EH (cell line): ENCODE measurements around the gene EVPL.

Source experiments
- DNase-seq: peaks from one replicate; pipeline ENCODE4 v3.0.0-alpha.2; 2015; ENCODE audit warnings: low read depth

The EVPL gene

DNA sequence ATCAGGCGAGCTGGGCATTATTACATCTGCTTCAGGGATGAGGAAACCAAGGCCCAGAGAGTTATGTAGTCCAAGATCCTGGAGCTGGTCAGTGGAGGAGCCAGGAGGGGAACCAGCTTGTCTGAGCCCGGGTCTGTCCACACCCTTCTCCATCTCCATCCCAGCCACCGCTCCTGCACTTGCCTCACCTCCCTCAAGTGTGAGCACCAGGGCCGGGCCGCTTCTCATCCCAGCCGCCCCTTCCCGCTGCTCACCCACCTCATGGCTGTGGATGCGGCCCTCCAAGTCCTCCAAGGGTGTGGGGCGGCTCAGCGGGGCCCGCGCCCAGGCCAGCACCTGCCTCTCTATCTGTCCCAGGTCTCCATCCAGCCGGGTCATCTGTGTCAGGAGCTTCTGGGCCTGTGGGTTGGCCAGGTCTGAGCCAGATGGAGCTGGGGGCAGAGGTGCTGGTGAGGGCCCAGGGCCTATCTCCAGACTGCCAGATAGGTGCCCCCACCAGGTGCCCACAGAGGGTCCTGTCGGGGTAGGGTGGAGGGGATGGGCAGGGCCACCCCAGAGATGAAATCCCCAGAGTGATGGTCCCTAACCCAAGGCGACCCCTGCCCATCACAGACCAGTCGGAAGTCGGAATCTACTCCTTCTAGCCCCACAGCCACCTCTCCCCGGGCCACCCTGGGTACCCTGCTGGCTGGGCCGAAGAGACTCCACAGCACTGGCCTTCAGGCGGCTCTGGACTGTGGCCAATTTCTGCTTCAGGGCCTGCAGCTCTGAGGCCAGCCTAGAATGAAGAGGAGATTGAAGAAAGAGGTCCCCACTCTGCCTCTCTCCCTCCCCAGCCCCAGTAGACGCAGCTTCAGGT, 9.4 kb downstream of the EVPL start:
- no peak for DNase-seq

- no peak for DNase-seq
Measured at GRCh38 chr17:76014925-76015261, 12.2 kb downstream of the EVPL start.

DNA sequence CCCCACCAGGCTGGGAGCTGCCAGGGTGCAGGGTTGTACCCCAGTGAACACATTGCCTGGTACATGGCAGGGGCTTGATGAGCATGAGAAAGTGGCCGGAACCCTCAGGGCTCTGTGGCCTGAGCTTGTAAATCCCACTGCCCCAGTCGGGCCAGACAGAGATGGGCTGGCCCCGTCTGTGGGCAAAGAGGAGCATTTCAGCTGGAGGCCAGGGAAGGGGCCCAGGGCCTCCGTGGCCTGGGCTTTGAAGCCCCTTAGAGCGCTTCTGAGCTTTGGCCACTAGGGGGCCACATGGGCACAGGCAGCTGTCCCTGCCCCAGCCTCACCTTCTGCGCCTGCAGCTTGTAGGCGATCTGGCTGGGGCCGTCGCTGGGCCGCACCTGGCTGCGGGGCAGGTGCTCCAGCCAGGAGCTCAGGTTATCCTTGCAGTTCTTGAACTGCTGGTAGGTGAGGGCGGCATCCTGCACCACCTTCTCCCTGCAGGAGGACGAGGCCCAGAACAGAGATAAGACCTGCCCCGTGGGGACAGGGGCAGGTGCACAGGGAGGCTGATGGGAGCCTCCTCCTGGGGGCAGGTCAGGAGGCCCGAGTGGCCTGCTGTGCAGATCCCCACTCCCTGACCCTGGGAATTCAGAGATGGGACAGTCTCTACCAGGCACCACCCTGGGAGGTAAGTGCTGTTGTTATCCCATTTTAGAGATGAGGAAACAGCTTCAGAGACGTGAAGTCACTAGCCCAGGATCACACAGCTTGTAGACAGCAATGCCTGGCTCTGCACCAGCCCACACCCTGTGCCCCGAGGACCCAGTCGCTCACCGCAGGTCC, 12.8 kb downstream of the EVPL start:
- peak; percentile 69 for DNase-seq

DNA sequence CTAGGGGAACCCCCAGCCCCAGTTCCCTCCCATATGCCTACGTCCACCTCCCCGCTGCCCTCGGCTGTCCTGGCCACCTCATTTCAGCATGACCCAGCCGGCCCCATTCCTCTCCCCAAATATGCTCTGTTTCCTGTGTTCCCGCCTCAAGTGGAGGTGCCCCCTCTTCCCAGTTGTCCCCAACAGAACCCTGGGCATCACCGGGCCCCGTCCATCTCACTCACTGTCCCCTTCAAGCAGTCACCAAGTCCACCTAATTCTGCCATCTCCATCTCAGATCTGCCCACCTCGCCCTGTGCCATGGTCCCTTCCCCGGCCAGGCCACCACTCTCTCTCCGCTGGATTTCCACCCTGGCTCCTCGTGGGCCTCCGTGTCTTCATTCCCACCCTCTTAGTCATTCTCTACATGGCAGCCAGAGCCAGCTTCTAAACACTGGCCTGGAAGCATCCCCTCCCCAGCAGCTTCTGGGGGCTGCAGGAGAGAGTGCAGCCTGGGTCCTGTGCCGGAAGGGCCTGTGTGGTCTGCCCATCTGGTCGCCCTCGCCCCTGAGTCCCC, 13.7 kb downstream of the EVPL start:
- no peak for DNase-seq

- DNase-seq: peak; percentile 25
Measured at GRCh38 chr17:76011951-76012350, 15.2 kb downstream of the EVPL start.

GRCh38 chr17:76009969-76010661, 17.0 kb downstream of the EVPL start:
- no peak for DNase-seq

- no peak for DNase-seq
Measured at GRCh38 chr17:76009447-76009846, 17.7 kb downstream of the EVPL start.

GRCh38 chr17:76008630-76009425, 18.3 kb downstream of the EVPL start:
- no peak for DNase-seq

GRCh38 chr17:76008208-76008607, 18.9 kb downstream of the EVPL start:
- DNase-seq: no peak

- no peak for DNase-seq
Measured at GRCh38 chr17:76007850-76008165, 19.3 kb downstream of the EVPL start.

GRCh38 chr17:76007131-76007849, 19.8 kb downstream of the EVPL start:
- DNase-seq: no peak

GRCh38 chr17:76005263-76006149, 21.6 kb downstream of the EVPL start:
- DNase-seq: peak; percentile 65

DNA sequence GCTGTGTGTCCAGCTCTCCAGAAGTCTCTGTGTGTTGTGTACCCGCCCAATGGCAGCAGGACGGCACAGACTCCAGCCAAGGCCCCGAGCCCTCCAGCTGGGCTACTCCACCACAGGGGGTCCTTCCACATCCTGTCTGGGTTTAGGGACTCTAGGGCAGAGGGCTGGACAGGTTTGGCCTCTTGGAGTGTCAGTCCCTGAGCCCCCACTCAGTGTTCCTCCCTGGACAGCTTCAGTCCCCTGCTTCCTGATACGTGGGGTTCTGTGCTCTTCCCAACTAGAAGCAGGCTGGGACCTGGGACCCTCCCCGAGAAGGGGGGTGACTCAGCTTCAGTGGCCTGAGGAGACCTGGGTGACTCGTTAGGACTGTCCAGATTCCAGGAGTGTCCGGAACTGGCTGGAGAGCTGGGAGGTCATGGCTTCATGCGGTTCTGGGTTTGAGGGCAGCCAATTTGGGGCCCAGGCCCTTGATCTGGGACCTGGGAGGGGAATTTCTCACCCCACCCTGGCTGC, 22.3 kb downstream of the EVPL start:
- peak; percentile 23 for DNase-seq

DNA sequence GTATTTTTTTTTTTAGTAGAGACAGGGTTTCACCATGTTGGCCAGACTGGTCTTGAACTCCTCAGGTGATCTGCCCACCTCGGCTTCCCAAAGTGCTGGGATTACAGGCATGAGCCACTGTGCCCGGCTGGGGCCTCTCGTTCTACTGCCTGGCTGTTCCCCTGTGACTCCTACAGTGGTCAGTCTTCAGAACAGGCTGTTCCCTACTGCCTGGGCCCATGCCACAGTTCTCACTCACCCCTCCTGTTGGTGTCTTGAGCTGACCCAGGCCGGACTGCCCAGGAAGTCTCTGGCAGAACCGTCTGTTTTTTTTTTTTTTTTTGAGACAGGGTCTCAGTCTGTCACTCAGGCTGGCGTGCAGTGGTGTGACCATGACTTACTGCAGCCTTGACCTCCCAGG, 23.2 kb downstream of the EVPL start:
- DNase-seq: no peak

- DNase-seq: no peak
Measured at GRCh38 chr17:76002100-76002499, 25.0 kb downstream of the EVPL start.

DNA sequence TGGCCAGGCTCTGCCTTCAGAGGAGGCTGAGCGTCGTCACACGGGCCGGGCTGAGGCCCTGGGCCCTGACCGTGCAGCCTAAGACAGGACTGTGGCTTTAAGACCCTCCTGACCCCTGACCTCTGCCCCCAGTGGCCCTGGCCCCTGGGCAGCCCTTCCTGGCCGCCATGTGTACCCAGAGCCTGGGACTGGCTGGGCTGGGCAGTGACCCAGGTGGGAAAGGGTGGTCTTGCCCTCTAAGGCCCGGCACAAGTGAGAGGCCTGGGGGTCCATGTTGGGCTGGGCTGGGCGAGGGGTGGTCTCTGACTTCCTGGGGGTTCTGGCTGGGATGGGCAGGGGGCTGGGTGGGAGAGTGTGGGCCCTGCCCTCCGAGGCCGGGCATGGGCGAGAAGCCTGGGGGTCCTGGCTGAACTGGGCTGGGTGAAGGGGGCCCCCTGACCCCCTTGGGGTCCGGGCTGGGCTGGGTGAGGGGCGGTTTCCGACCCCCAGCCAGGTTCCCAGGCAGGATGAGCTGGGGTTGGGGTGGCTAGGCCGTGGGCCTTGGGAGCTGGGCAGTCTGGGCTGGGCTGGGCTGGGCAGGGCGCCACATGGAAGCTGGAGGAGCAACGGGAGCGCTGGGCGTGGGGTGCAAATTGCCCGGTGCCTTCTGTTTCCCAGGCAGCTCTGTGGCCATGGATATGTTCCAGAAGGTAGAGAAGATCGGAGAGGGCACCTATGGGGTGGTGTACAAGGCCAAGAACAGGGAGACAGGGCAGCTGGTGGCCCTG, 26.2 kb downstream of the EVPL start, which contains the start of gene CDK3:
Gene CDK3, plus strand, starts transcription at position 101 of the 767 bp plus-strand sequence. Its CDS starts 571 bp downstream, at position 672.
- DNase-seq: no peak

DNA sequence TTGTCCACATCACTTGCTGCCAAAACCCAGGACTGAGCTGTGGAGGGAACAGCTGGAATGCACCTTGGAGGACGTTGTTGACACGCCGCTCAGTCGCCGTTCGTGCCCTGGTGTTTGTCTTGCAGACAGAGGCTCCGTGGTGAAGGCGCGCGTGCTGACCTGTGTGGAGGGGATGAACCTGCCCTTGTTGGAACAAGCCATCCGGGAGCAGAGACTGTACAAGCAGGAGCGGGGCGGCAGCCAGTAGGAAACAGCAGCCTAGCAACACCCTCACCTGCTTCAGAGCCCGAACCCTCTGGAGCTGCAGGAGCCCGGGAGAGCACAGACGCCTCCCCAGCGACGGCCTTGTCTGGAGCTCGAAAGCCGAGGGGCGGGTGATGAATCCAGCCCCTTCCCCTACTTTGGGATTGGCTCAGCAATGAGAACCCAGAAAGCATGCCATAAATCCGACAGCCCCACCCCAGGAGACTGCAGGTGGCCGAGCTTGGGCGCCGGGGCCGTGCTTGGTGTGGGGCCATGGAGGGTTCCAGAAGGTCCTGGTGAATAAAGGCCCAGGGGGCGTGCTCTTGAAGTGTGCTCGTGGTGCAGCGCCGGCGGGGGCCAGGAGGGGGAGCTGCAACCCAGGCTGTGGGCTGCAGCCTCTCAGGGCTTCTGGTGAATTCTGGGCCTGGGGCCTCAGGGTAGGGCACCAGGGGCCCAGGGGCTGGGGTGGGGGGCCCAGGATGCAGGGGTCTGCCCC, 26.9 kb downstream of the EVPL start:
- DNase-seq: peak; percentile 44

DNA sequence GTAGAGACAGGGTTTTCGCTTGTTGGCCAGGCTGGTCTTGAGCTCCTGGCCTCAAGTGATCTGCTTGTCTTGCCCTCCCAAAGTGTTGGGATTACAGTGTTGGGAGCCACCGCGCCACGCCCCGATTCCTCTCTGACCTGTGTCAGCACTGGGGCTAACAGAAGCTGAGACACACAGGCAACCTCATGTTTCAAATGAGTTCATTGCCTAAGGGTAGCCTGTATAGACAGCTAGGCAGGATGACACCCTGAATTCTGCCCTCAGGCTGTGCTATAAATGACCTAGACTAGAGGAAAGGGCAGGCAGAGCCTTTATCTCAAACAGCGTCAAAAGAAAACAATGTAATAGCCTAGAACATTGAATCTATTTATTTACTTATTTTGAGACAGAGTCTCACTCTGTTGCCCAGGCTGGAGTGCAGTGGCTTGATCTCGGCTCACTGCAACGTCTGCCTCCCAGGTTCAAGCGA, 28.7 kb downstream of the EVPL start:
- DNase-seq: peak; percentile 47
